GM23338 (cell line): ENCODE measurements around the gene SARDH. TPM values are rescaled to one million over a fixed set of nuclear protein-coding genes. Genes with fewer than 3 reads are reported as not detected.

ENCODE experiments used
- ATAC-seq: fragments of 200-7000 bp; cut with Tn5 transposase; 3 replicates; pipeline ENCODE4 v1.9.1; 2020
- DNase-seq: peaks from one replicate; pipeline ENCODE4 v3.0.0-alpha.2; 2015; ENCODE audit warnings: low spot score
- H2AFZ ChIP-seq: fragments of 200-600 bp; sonication (generic); 2 replicates; pipeline ENCODE4 v1.8.0; 2016; ENCODE audit warnings: antibody characterized with exemption, mild to moderate bottlenecking, moderate library complexity
- H3F3A ChIP-seq: fragments of 200-600 bp; sonication (generic); replicated peaks from 2 replicates; pipeline ENCODE4 v1.8.0; 2017; ENCODE audit warnings: antibody characterized with exemption, mixed run types, low read depth
- H3K27ac ChIP-seq: fragments of 200-600 bp; sonication (generic); 2 replicates; pipeline ENCODE4 v1.6.1; 2016; ENCODE audit warnings: low read depth
- H3K27me3 ChIP-seq: fragments of 200-600 bp; sonication (generic); 2 replicates; pipeline ENCODE4 v1.8.0; 2016; ENCODE audit warnings: mild to moderate bottlenecking, mixed run types, moderate library complexity; ENCODE audit not compliant: insufficient read depth
- H3K36me3 ChIP-seq: fragments of 200-600 bp; sonication (generic); 2 replicates; pipeline ENCODE4 v1.8.0; 2016; ENCODE audit warnings: mild to moderate bottlenecking; ENCODE audit not compliant: insufficient read depth
- H3K4me1 ChIP-seq: fragments of 200-600 bp; sonication (generic); 2 replicates; pipeline ENCODE4 v1.8.0; 2016; ENCODE audit warnings: mild to moderate bottlenecking, moderate library complexity; ENCODE audit not compliant: insufficient read depth
- H3K4me2 ChIP-seq: fragments of 200-600 bp; sonication (generic); 2 replicates; pipeline ENCODE4 v1.7.1; 2017; ENCODE audit warnings: mixed run types
- H3K4me3 ChIP-seq: fragments of 200-600 bp; sonication (generic); 2 replicates; pipeline ENCODE4 v1.6.1; 2016; ENCODE audit warnings: mixed run types
- H3K79me2 ChIP-seq: fragments of 200-600 bp; sonication (generic); replicated peaks from 2 replicates; pipeline ENCODE4 v1.8.0; 2017; ENCODE audit warnings: mild to moderate bottlenecking; ENCODE audit not compliant: insufficient read depth
- H3K9me2 ChIP-seq: fragments of 200-600 bp; sonication (generic); 2 replicates; pipeline ENCODE4 v1.8.0; 2017; ENCODE audit not compliant: insufficient read depth
- H4K20me1 ChIP-seq: fragments of 200-600 bp; sonication (generic); replicated peaks from 2 replicates; pipeline ENCODE4 v1.8.0; 2017; ENCODE audit warnings: mild to moderate bottlenecking; ENCODE audit not compliant: insufficient read depth
- H3K27ac Mint-ChIP-seq: 2 replicates; pipeline ENCODE4 v1.8.0; 2020; ENCODE audit warnings: inconsistent platforms, mild to moderate bottlenecking, moderate library complexity, mixed read lengths
- H3K27me3 Mint-ChIP-seq: 3 replicates; pipeline ENCODE4 v1.8.0; 2022; ENCODE audit warnings: low read depth, mild to moderate bottlenecking, moderate library complexity, mixed read lengths, inconsistent platforms; ENCODE audit not compliant: insufficient read depth, poor library complexity
- H3K36me3 Mint-ChIP-seq: 3 replicates; pipeline ENCODE4 v1.8.0; 2021; ENCODE audit warnings: low read depth, mild to moderate bottlenecking, inconsistent platforms, moderate library complexity, mixed read lengths
- H3K4me1 Mint-ChIP-seq: 3 replicates; pipeline ENCODE4 v1.8.0; 2020; ENCODE audit warnings: mild to moderate bottlenecking, inconsistent platforms, mixed read lengths
- H3K4me3 Mint-ChIP-seq: 3 replicates; pipeline ENCODE4 v1.8.0; 2021; ENCODE audit warnings: moderate library complexity, mild to moderate bottlenecking, inconsistent platforms, mixed read lengths
- H3K9me3 Mint-ChIP-seq: 3 replicates; pipeline ENCODE4 v1.8.0; 2020; ENCODE audit warnings: moderate library complexity, mild to moderate bottlenecking, inconsistent platforms, mixed read lengths
- EZH2 ChIP-seq: fragments of 200-600 bp; sonication (generic); IDR thresholded peaks from one replicate; pipeline ENCODE4 v1.8.0; 2017; ENCODE audit warnings: antibody characterized with exemption, mild to moderate bottlenecking, low read depth; ENCODE audit not compliant: unreplicated experiment
- NANOG ChIP-seq: IDR thresholded peaks from 2 replicates; pipeline ENCODE4 v1.6.1; 2016; ENCODE audit warnings: antibody characterized with exemption, borderline replicate concordance
- POLR2AphosphoS5 ChIP-seq: IDR thresholded peaks from 2 replicates; pipeline ENCODE4 v1.6.1; 2016; ENCODE audit warnings: antibody characterized with exemption, low read depth
- ZNF114 ChIP-seq: fragments of 250-450 bp; sonication (Bioruptor Pico); IDR thresholded peaks from 2 replicates; pipeline ENCODE4 v1.5.0; 2020; ENCODE audit warnings: mild to moderate bottlenecking, moderate library complexity
- long read RNA-seq: library from polyadenylated mRNA; unstranded; transcript quantifications from one replicate; pipeline ENCODE4 v2.0.0, GENCODE V29; 2020; ENCODE audit not compliant: unreplicated experiment
- polyA plus RNA-seq: library from polyadenylated mRNA; unstranded; fragments of >200 nt; fragmentation: Nextera tagmentation; extraction: Ambion mirVana; gene quantifications from 2 replicates; pipeline ENCODE4 v1.2.1, GENCODE V29; 2016
- total RNA-seq: library from RNA; depleted of rRNA; stranded (reverse); fragments of >200 nt; shearing (Covaris generic); gene quantifications from 2 replicates; pipeline ENCODE4 v1.2.3, GENCODE V29; 2014; rRNA removed
- TF ChIP-seq, protein P1 (sequence below): IDR thresholded peaks from 2 replicates; pipeline ENCODE4 v1.6.1; 2016; ENCODE audit warnings: antibody characterized with exemption
- TF ChIP-seq, protein P2 (sequence below): fragments of 250-450 bp; sonication (Bioruptor Pico); IDR thresholded peaks from 2 replicates; pipeline ENCODE4 v1.5.0; 2020; ENCODE audit warnings: mild to moderate bottlenecking, moderate library complexity
- TF ChIP-seq, protein P3 (sequence below), 2 experiments: fragments of 200-600 bp in 1 of 2; sonication (generic) in 1 of 2; conservative IDR thresholded peaks; 2 replicates each; pipeline versions ENCODE4 v1.5.1 to v1.6.1; 2016 to 2017; ENCODE audit warnings: antibody characterized with exemption in 2 of 2, low read depth in 2 of 2, mild to moderate bottlenecking in 2 of 2, moderate library complexity in 1 of 2

SARDH gene
- total RNA-seq (9.8 and 10.4 TPM in 2 replicates), polyA plus RNA-seq (2.6 and 2.8 TPM in 2 replicates)
- long read RNA-seq, partial matches to known transcripts, result 1 of 2 reads
- long read RNA-seq, other reads (novel, unspliced or antisense), result 0 of 2 reads

- H3K9me2 ChIP-seq, result no peaks in the 10 kb centered on the region
- H3K4me3 ChIP-seq, result peak within 1 kb of the TSS; percentile 45; the same call in 1 of the 2 replicates
- H2AFZ ChIP-seq, result peak within 1 kb of the TSS; percentile 91
- Mint-ChIP-seq H3K9me3 (no peaks in the 10 kb centered on the region; the same call in 2 of the 3 replicates), H3K27me3 (no peaks in the 10 kb centered on the region), H3K4me1 (peaks cover 31% of the 10 kb centered on the region), H3K27ac (no peak within 1 kb of the TSS), H3K4me3 (peak within 1 kb of the TSS; percentile 58), H3K36me3 (no peaks in the 10 kb centered on the region; the same call in 2 of the 3 replicates)
- DNase-seq, result peak; percentile 83
- no peaks in the 10 kb centered on the region for H3K27me3 ChIP-seq
- H3K27ac ChIP-seq, result no peak within 1 kb of the TSS
- no peaks in the 10 kb centered on the region for H3K36me3 ChIP-seq
- peak within 1 kb of the TSS; percentile 73 for H3K4me2 ChIP-seq
- no peaks in the 10 kb centered on the region for H3F3A ChIP-seq
- ATAC-seq, result peak; percentile 77
- H4K20me1 ChIP-seq, result no peaks in the 10 kb centered on the region
- no peaks in the 10 kb centered on the region for H3K79me2 ChIP-seq
- peaks cover 19% of the 10 kb centered on the region for H3K4me1 ChIP-seq
- TF ChIP-seq POLR2AphosphoS5 (peak; percentile 61), EZH2 (no peak)
- TF ChIP-seq, protein P1, sequence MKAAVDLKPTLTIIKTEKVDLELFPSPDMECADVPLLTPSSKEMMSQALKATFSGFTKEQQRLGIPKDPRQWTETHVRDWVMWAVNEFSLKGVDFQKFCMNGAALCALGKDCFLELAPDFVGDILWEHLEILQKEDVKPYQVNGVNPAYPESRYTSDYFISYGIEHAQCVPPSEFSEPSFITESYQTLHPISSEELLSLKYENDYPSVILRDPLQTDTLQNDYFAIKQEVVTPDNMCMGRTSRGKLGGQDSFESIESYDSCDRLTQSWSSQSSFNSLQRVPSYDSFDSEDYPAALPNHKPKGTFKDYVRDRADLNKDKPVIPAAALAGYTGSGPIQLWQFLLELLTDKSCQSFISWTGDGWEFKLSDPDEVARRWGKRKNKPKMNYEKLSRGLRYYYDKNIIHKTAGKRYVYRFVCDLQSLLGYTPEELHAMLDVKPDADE, result no peak
These were observed at the start of gene SARDH for GRCh38 chr9:133737774-133738639. TSS of gene SARDH (minus strand) at chr9:133738352. CDS start at chr9:133734173, 4,179 bp downstream.

DNA sequence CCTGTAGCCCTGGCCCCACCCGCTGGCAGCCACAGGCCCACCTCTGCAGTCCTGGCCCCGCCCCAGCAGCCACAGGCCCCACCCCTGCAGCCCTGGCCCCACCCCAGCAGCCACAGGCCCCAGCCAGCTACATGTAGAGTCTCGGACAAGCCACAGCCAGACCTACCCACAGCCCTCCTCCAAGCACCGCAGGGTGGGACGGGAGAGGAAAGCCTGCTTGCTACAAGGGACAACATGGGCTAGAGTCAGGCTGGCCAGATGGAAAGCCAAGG is 49.5 kb upstream of the SARDH start:
- H2AFZ ChIP-seq, result no peak overlapping the region
- Mint-ChIP-seq H3K27ac (no peak overlapping the region), H3K9me3 (no peaks in the 10 kb centered on the region), H3K27me3 (peaks cover 15% of the 10 kb centered on the region), H3K4me1 (peaks cover 7% of the 10 kb centered on the region), H3K4me3 (no peak overlapping the region), H3K36me3 (peaks cover 13% of the 10 kb centered on the region; the same call in 2 of the 3 replicates)
- no peaks in the 10 kb centered on the region for H4K20me1 ChIP-seq
- no peaks in the 10 kb centered on the region for H3K9me2 ChIP-seq
- H3K36me3 ChIP-seq, result no peaks in the 10 kb centered on the region
- no peak overlapping the region for H3K27ac ChIP-seq
- H3K4me3 ChIP-seq, result no peak overlapping the region
- H3K79me2 ChIP-seq, result no peaks in the 10 kb centered on the region
- H3K4me2 ChIP-seq, result no peak overlapping the region
- no peaks in the 10 kb centered on the region for H3K4me1 ChIP-seq
- H3F3A ChIP-seq, result no peaks in the 10 kb centered on the region
- no peaks in the 10 kb centered on the region for H3K27me3 ChIP-seq
- DNase-seq, result peak; percentile 63
- ATAC-seq, result peak; percentile 94
- TF ChIP-seq ZNF114 (CRISPR knock-in tag) (no peak), POLR2AphosphoS5 (no peak), EZH2 (no peak), NANOG (no peak)
- TF ChIP-seq, protein P2, sequence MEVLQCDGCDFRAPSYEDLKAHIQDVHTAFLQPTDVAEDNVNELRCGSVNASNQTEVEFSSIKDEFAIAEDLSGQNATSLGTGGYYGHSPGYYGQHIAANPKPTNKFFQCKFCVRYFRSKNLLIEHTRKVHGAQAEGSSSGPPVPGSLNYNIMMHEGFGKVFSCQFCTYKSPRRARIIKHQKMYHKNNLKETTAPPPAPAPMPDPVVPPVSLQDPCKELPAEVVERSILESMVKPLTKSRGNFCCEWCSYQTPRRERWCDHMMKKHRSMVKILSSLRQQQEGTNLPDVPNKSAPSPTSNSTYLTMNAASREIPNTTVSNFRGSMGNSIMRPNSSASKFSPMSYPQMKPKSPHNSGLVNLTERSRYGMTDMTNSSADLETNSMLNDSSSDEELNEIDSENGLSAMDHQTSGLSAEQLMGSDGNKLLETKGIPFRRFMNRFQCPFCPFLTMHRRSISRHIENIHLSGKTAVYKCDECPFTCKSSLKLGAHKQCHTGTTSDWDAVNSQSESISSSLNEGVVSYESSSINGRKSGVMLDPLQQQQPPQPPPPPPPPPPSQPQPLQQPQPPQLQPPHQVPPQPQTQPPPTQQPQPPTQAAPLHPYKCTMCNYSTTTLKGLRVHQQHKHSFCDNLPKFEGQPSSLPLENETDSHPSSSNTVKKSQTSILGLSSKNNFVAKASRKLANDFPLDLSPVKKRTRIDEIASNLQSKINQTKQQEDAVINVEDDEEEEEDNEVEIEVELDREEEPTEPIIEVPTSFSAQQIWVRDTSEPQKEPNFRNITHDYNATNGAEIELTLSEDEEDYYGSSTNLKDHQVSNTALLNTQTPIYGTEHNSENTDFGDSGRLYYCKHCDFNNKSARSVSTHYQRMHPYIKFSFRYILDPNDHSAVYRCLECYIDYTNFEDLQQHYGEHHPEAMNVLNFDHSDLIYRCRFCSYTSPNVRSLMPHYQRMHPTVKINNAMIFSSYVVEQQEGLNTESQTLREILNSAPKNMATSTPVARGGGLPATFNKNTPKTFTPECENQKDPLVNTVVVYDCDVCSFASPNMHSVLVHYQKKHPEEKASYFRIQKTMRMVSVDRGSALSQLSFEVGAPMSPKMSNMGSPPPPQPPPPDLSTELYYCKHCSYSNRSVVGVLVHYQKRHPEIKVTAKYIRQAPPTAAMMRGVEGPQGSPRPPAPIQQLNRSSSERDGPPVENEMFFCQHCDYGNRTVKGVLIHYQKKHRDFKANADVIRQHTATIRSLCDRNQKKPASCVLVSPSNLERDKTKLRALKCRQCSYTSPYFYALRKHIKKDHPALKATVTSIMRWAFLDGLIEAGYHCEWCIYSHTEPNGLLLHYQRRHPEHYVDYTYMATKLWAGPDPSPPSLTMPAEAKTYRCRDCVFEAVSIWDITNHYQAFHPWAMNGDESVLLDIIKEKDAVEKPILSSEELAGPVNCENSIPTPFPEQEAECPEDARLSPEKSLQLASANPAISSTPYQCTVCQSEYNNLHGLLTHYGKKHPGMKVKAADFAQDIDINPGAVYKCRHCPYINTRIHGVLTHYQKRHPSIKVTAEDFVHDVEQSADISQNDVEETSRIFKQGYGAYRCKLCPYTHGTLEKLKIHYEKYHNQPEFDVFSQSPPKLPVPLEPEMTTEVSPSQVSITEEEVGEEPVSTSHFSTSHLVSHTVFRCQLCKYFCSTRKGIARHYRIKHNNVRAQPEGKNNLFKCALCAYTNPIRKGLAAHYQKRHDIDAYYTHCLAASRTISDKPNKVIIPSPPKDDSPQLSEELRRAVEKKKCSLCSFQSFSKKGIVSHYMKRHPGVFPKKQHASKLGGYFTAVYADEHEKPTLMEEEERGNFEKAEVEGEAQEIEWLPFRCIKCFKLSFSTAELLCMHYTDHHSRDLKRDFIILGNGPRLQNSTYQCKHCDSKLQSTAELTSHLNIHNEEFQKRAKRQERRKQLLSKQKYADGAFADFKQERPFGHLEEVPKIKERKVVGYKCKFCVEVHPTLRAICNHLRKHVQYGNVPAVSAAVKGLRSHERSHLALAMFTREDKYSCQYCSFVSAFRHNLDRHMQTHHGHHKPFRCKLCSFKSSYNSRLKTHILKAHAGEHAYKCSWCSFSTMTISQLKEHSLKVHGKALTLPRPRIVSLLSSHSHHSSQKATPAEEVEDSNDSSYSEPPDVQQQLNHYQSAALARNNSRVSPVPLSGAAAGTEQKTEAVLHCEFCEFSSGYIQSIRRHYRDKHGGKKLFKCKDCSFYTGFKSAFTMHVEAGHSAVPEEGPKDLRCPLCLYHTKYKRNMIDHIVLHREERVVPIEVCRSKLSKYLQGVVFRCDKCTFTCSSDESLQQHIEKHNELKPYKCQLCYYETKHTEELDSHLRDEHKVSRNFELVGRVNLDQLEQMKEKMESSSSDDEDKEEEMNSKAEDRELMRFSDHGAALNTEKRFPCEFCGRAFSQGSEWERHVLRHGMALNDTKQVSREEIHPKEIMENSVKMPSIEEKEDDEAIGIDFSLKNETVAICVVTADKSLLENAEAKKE (CRISPR knock-in tag), result no peak
- TF ChIP-seq, protein P3, sequence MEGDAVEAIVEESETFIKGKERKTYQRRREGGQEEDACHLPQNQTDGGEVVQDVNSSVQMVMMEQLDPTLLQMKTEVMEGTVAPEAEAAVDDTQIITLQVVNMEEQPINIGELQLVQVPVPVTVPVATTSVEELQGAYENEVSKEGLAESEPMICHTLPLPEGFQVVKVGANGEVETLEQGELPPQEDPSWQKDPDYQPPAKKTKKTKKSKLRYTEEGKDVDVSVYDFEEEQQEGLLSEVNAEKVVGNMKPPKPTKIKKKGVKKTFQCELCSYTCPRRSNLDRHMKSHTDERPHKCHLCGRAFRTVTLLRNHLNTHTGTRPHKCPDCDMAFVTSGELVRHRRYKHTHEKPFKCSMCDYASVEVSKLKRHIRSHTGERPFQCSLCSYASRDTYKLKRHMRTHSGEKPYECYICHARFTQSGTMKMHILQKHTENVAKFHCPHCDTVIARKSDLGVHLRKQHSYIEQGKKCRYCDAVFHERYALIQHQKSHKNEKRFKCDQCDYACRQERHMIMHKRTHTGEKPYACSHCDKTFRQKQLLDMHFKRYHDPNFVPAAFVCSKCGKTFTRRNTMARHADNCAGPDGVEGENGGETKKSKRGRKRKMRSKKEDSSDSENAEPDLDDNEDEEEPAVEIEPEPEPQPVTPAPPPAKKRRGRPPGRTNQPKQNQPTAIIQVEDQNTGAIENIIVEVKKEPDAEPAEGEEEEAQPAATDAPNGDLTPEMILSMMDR (conservative IDR thresholded peaks at IDR 0.05; ENCODE audit: low read depth in 2 of 2), result no peak
